Activated T-helper 17 cell treated with anti-CD3 and anti-CD28 coated beads, Interleukin-2, amount 50 U/mL, for 72 hours (primary cell): ENCODE data around the gene UCKL1. TPM values are rescaled to one million over a fixed set of nuclear protein-coding genes. Genes with fewer than 3 reads are reported as not detected.

Source experiments
- ATAC-seq: fragments of 150-1000 bp; cut with Tn5 transposase; replicated peaks from 2 replicates; pipeline ENCODE4 v1.10.0; 2021; ENCODE audit warnings: mild to moderate bottlenecking, moderate library complexity
- H3K27ac Mint-ChIP-seq: one replicate; pipeline ENCODE4 v1.8.0; 2022; ENCODE audit warnings: mixed read lengths
- H3K27me3 Mint-ChIP-seq: one replicate; pipeline ENCODE4 v1.8.0; 2022; ENCODE audit warnings: mixed read lengths
- H3K36me3 Mint-ChIP-seq: one replicate; pipeline ENCODE4 v1.8.0; 2022; ENCODE audit warnings: low read depth, mild to moderate bottlenecking, mixed read lengths
- H3K4me1 Mint-ChIP-seq: one replicate; pipeline ENCODE4 v1.8.0; 2022; ENCODE audit warnings: mixed read lengths
- H3K4me3 Mint-ChIP-seq: one replicate; pipeline ENCODE4 v1.8.0; 2022; ENCODE audit warnings: mild to moderate bottlenecking, mixed read lengths
- H3K9me3 Mint-ChIP-seq: one replicate; pipeline ENCODE4 v1.8.0; 2022; ENCODE audit warnings: mixed read lengths
- total RNA-seq, 2 donors: library from RNA; stranded (reverse); gene quantifications; one replicate each; pipeline ENCODE4 v1.2.3, GENCODE V29; 2022

UCKL1 gene
- total RNA-seq, 2 donors from 2014 or later = 27.5 to 36.2 TPM

DNA sequence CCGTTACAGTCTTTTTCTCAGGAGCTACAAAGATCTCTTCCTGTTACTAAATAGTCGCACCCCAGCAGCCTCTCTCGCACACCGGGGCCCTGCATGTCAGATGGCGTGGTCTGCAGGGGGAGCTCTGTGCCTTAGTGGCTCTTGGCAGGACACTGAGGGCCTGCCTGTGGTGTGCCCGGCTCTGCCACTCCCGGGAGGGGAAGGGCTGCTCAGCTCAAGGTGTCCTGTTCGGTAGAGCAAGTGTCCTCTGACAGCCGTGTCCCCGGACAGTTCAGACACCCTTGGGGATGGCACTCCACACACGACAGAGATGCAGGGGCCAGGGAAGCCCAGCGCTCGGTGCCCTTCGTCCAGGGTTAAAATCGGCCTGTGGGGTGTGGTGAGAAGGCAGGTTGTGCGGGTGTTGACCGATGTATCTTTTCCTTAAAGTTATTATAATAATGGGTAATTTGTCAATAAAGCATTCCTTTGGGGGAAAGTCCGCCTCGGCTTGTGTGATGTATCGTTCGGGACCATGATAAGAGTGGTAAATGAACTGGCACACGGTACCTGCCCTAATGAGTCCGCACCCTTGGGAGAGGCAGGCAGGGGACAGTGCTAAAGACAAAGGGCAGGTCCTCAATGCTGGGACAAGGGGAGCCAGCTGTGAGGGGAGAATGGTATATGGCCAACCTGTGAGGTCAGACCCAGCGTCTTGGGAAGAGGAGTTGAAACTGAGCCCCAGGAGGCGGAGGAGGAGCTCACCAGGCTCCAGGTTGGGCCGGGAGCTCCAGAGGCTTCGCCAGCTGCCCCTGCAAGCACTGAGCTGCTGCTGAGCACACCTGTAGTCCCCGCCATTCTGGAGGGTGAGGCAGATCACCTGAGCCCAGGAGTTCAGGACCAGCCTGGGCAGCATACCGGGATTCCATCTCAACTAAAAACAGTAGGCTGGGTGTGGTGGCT is 64.9 kb downstream of the UCKL1 start:
- Mint-ChIP-seq H3K27ac (no peak overlapping the region), H3K36me3 (peaks cover 61% of the 10 kb centered on the region), H3K27me3 (no peaks in the 10 kb centered on the region), H3K9me3 (no peaks in the 10 kb centered on the region), H3K4me3 (no peak overlapping the region), H3K4me1 (peaks cover 5% of the 10 kb centered on the region)
- no peak for ATAC-seq

- H3K4me1 Mint-ChIP-seq = peaks cover 5% of the 10 kb centered on the region
- no peak for ATAC-seq
- peaks cover 54% of the 10 kb centered on the region for H3K36me3 Mint-ChIP-seq
- H3K27me3 Mint-ChIP-seq = no peaks in the 10 kb centered on the region
- no peak overlapping the region for H3K4me3 Mint-ChIP-seq
- no peak overlapping the region for H3K27ac Mint-ChIP-seq
- no peaks in the 10 kb centered on the region for H3K9me3 Mint-ChIP-seq
Measured at GRCh38 chr20:63890616-63891015, 65.6 kb downstream of the UCKL1 start.

GRCh38 chr20:63890201-63890576 is 66.0 kb downstream of the UCKL1 start:
- ATAC-seq = no peak
- H3K4me3 Mint-ChIP-seq = no peak overlapping the region
- H3K27me3 Mint-ChIP-seq = no peaks in the 10 kb centered on the region
- H3K4me1 Mint-ChIP-seq = peaks cover 5% of the 10 kb centered on the region
- H3K27ac Mint-ChIP-seq = no peak overlapping the region
- H3K9me3 Mint-ChIP-seq = no peaks in the 10 kb centered on the region
- H3K36me3 Mint-ChIP-seq = peaks cover 54% of the 10 kb centered on the region

Other genes starting within 250 kb of the UCKL1 start
- 10 to 100 TPM; 43.8 to 55.8 TPM for gene ARFRP1, start 248.4 kb downstream of the UCKL1 start, total RNA-seq
- 10 to 100 TPM; 18.3 to 24.7 TPM for gene ZGPAT, start 248.4 kb downstream of the UCKL1 start, total RNA-seq
- 10 to 100 TPM in 1 of 2 donors, 1 to 10 TPM in 1; 9.8 to 24.8 TPM for gene LIME1, start 219.8 kb downstream of the UCKL1 start, total RNA-seq
- gene SLC2A4RG, start 216.6 kb downstream of the UCKL1 start, total RNA-seq = 10 to 100 TPM; 30.5 to 35.1 TPM
- 1 to 10 TPM in 1 of 2 donors, under 1 TPM in 1; 0.54 to 6.2 TPM for gene ZBTB46, start 125.2 kb downstream of the UCKL1 start, total RNA-seq
- gene ABHD16B, start 94.9 kb downstream of the UCKL1 start, total RNA-seq = under 1 TPM in 1 of 2 donors, not detected in 1; 0.19 TPM
- 10 to 100 TPM; 54.8 to 92.9 TPM for gene TPD52L2, start 91.1 kb downstream of the UCKL1 start, total RNA-seq
- gene DNAJC5, start 61.3 kb downstream of the UCKL1 start, total RNA-seq = 10 to 100 TPM; 46.8 to 53.4 TPM
- gene ZNF512B, start 13.5 kb upstream of the UCKL1 start, total RNA-seq = 10 to 100 TPM; 13.9 to 21.3 TPM
- gene SAMD10, start 23.2 kb upstream of the UCKL1 start, total RNA-seq = 10 to 100 TPM; 21.4 to 32.7 TPM
- gene PRPF6, start 24.7 kb upstream of the UCKL1 start, total RNA-seq = 10 to 100 TPM; 88.5 to 97.4 TPM
- 10 to 100 TPM; 12.8 to 21.5 TPM for gene C20orf204, start 79.8 kb upstream of the UCKL1 start, total RNA-seq
- under 1 TPM; 0.13 to 0.22 TPM for gene SOX18, start 93.2 kb upstream of the UCKL1 start, total RNA-seq
- gene TCEA2, start 106.8 kb upstream of the UCKL1 start, total RNA-seq = 10 to 100 TPM; 52.0 to 79.9 TPM
- 10 to 100 TPM; 38.6 to 49.4 TPM for gene RGS19, start 123.1 kb upstream of the UCKL1 start, total RNA-seq
- gene OPRL1, start 123.7 kb upstream of the UCKL1 start, total RNA-seq = under 1 TPM; 0.48 to 0.56 TPM
- under 1 TPM in 1 of 2 donors, not detected in 1; 0.71 TPM for gene LKAAEAR1, start 128.0 kb upstream of the UCKL1 start, total RNA-seq
- not detected for gene NPBWR2, start 151.1 kb upstream of the UCKL1 start, total RNA-seq
- gene MYT1, start 208.0 kb upstream of the UCKL1 start, total RNA-seq = under 1 TPM in 1 of 2 donors, not detected in 1; 0.16 TPM